ENCODE measurements around the gene HOXD12. TPM values are rescaled to one million over a fixed set of nuclear protein-coding genes. Genes with fewer than 3 reads are reported as not detected.

HOXD12 gene
- total RNA-seq, 4 donors from 2014 or later = not detected

DNA sequence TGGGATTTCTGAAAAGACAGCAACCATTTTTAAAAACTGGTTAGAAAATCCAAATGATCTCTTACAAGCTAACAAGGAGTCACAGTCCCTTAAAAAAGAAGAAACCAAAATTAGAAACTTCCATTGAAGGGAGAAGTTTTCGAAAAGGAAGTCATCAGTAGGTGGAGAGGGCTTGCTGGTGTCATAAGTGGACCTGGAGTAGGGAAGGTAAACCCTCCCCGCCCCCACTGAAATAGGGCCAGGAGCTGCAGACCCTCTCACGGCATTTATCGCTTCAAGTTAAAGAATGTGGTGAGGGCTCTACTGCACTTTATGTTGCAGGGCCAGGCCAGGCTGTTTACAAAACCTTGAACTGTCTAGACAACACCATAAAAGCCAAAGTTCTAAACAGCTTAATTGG, 10.4 kb downstream of the HOXD12 start:
- Histone ChIP-seq H3K27me3 (peaks cover 5 to 99% (median 91%) of the 10 kb centered on the region in 4 donors), H3K4me3 (no peak overlapping the region), H3K36me3 (no peaks in the 10 kb centered on the region), H3K27ac (replicated peaks in 1 of 4) (no peak overlapping the region), H3K4me1 (peaks cover 16 to 52% (median 43%) of the 10 kb centered on the region in 4 donors), H3K9me3 (no peaks in the 10 kb centered on the region)
- WGBS = 18% methylated on average over 4 of the region's 4 CpGs
- DNase-seq (ENCODE audit: extremely low spot score) = no peak
- intact Hi-C loops (cut with DNase I) = no loop called here
- TF ChIP-seq EP300 (IDR thresholded peaks at IDR 0.05) (no peak), POLR2AphosphoS5 (IDR thresholded peaks at IDR 0.05) (no peak), POLR2A (IDR thresholded peaks at IDR 0.05; ENCODE audit: low read depth) (no peak)
- TF ChIP-seq, protein P1, sequence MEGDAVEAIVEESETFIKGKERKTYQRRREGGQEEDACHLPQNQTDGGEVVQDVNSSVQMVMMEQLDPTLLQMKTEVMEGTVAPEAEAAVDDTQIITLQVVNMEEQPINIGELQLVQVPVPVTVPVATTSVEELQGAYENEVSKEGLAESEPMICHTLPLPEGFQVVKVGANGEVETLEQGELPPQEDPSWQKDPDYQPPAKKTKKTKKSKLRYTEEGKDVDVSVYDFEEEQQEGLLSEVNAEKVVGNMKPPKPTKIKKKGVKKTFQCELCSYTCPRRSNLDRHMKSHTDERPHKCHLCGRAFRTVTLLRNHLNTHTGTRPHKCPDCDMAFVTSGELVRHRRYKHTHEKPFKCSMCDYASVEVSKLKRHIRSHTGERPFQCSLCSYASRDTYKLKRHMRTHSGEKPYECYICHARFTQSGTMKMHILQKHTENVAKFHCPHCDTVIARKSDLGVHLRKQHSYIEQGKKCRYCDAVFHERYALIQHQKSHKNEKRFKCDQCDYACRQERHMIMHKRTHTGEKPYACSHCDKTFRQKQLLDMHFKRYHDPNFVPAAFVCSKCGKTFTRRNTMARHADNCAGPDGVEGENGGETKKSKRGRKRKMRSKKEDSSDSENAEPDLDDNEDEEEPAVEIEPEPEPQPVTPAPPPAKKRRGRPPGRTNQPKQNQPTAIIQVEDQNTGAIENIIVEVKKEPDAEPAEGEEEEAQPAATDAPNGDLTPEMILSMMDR (IDR thresholded peaks at IDR 0.05) = no peak

DNA sequence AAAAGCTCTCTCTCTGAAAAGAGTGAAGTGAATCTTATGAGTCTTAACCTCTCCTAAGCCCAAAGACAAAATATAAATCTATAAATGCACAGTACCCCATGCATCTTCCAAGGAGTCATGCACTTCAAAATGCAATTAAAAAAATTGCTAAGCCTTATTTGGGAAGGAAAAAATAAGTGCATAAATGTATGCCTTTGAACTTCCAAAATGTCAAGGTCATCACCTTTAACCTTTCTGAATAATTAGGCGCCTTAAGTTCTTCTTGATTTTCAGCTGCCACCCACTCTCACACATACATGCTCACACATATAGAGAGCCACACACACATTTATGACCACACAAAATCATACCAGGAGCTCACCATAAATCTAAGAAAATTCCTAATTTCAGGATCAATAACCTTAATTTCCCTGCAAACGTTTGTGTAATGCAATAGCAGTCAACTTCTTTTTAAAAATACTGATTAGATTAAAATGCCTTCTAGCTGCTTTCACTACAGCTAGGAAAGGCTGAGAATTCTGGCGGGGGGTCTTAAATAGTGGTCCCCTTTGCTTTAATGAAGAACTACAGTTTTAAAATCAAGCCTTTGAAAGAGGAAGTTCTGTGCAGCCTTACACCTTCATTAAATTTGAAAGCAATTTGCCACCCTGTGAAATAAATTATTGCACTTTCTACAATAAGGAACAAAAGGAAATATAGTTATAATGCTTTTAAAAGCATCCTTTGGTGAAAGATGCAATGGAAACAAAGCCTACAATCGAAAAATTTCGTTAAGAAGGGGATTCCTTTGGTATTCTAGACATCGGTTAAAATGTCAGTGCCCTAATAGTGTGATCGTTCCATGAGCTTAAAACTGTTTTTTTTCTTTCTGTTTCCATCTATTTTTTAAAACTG, 11.1 kb downstream of the HOXD12 start:
- peaks cover 16 to 45% (median 36%) of the 10 kb centered on the region in 4 donors for H3K4me1 ChIP-seq
- intact Hi-C loops (cut with DNase I) = no loop called here
- H3K9me3 ChIP-seq = no peaks in the 10 kb centered on the region
- H3K4me3 ChIP-seq = no peak overlapping the region
- H3K27ac ChIP-seq (replicated peaks in 1 of 4) = no peak overlapping the region
- no peak for DNase-seq (ENCODE audit: extremely low spot score)
- no peaks in the 10 kb centered on the region for H3K36me3 ChIP-seq
- 17% methylated on average over 7 of the region's 7 CpGs for WGBS
- peaks cover 5 to 99% (median 91%) of the 10 kb centered on the region in 4 donors for H3K27me3 ChIP-seq
- TF ChIP-seq POLR2AphosphoS5 (IDR thresholded peaks at IDR 0.05) (peak in 1 of 2 donors; percentile 6), EP300 (IDR thresholded peaks at IDR 0.05) (no peak), POLR2A (IDR thresholded peaks at IDR 0.05; ENCODE audit: low read depth) (no peak)
- TF ChIP-seq, protein P1 (IDR thresholded peaks at IDR 0.05) = no peak

DNA sequence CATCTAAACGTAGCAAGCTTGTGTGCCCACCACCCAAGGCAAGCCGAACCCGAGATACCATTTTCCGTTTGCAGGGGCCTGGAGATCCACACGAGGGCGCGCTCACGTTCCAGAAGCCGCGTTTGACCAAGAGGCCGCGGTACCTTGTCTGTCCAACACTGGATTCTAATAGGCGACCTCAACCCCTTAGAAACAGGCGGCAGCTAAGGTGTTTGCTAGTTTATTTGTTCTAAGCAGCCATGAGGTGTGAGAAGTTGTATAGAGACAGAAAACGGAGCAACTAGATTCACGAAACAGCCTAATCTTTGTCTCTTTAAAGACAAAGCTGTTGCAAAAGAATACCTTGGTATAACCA, 11.7 kb downstream of the HOXD12 start:
- no peak for TF ChIP-seq EP300 (IDR thresholded peaks at IDR 0.05)
- no peak for TF ChIP-seq POLR2A (IDR thresholded peaks at IDR 0.05; ENCODE audit: low read depth)
- TF ChIP-seq, protein P1 (IDR thresholded peaks at IDR 0.05) = peak in 2 of 3 experiments; percentile 29 to 47
- TF ChIP-seq POLR2AphosphoS5 (IDR thresholded peaks at IDR 0.05) = peak in 1 of 2 donors; percentile 12
- WGBS = 5% methylated on average over 16 of the region's 16 CpGs
- Histone ChIP-seq H3K36me3 (no peaks in the 10 kb centered on the region), H3K27ac (replicated peaks in 1 of 4) (no peak overlapping the region), H3K4me3 (no peak overlapping the region), H3K9me3 (no peaks in the 10 kb centered on the region), H3K4me1 (peaks cover 16 to 44% (median 39%) of the 10 kb centered on the region in 4 donors), H3K27me3 (peaks cover 6 to 99% (median 93%) of the 10 kb centered on the region in 4 donors)
- intact Hi-C loops (cut with DNase I) = no loop called here
- DNase-seq (ENCODE audit: extremely low spot score) = no peak

DNA sequence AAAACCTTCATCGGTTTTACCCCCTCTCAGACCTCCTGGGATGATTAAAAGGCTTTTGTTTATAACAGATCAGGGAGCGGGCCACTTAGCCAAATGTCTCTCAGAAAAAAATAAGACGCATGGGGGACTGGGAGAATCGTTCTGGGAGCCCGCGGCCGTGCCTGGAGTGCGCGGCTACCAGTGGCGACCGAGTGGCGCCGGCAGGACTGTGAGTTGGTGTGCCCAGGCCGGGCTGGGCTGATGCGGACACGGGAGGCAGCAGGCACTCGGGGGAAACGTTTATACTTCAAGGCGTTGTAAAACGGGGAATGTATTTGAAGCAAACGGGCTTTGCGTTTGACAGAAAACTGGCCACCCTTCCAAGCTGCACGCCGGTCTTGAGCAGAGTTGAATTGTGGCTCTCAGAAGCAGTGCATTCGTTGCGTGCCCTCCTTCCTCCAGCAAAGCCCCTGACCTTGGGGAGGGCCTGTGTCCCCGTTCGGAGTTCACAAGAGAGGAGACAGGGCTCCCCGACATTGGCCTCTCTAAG, 12.3 kb downstream of the HOXD12 start:
- no peaks in the 10 kb centered on the region for H3K36me3 ChIP-seq
- intact Hi-C loops (cut with DNase I) = no loop called here
- H3K4me3 ChIP-seq = no peak overlapping the region
- peaks cover 8 to 99% (median 93%) of the 10 kb centered on the region in 4 donors for H3K27me3 ChIP-seq
- no peak for DNase-seq (ENCODE audit: extremely low spot score)
- TF ChIP-seq, protein P1 (IDR thresholded peaks at IDR 0.05) = no peak
- TF ChIP-seq POLR2AphosphoS5 (IDR thresholded peaks at IDR 0.05) (no peak), POLR2A (IDR thresholded peaks at IDR 0.05; ENCODE audit: low read depth) (no peak), EP300 (IDR thresholded peaks at IDR 0.05) (no peak)
- WGBS = 7% methylated on average over 26 of the region's 29 CpGs
- no peaks in the 10 kb centered on the region for H3K9me3 ChIP-seq
- H3K27ac ChIP-seq (replicated peaks in 1 of 4) = no peak overlapping the region
- peaks cover 14 to 42% (median 35%) of the 10 kb centered on the region in 4 donors for H3K4me1 ChIP-seq

All from esophagus muscularis mucosa (tissue), 4 donors.